Liver (tissue), 9 donors: ENCODE data around the gene CCDC32. TPM values are rescaled to one million over a fixed set of nuclear protein-coding genes. Genes with fewer than 3 reads are reported as not detected.

Experiments
- DNase-seq: peaks from one replicate; pipeline ENCODE4 v3.0.0-alpha.2; 2017; ENCODE audit warnings: low spot score
- H3K27ac ChIP-seq, 2 donors: one replicate each; pipeline ENCODE4 v1.7.0; 2013; ENCODE audit warnings: inconsistent platforms in 2 of 2, low read length in 2 of 2, control low read depth in 1 of 2, low read depth in 1 of 2, mild to moderate bottlenecking in 1 of 2
- H3K27me3 ChIP-seq, 4 donors: one replicate each; pipeline versions ENCODE4 v1.6.1 to v1.7.0; 2013; ENCODE audit warnings: low read length in 3 of 4, inconsistent platforms in 1 of 4, mild to moderate bottlenecking in 1 of 4, moderate library complexity in 1 of 4; ENCODE audit not compliant: control insufficient read depth in 4 of 4, insufficient read depth in 4 of 4
- H3K36me3 ChIP-seq, 4 donors: one replicate each; pipeline versions ENCODE4 v1.6.1 to v1.7.0; 2013; ENCODE audit warnings: low read length in 3 of 4, mild to moderate bottlenecking in 3 of 4, low read depth in 1 of 4, moderate library complexity in 1 of 4; ENCODE audit not compliant: control insufficient read depth in 4 of 4, insufficient read depth in 3 of 4
- H3K4me1 ChIP-seq, 4 donors: one replicate each; pipeline versions ENCODE4 v1.6.1 to v1.7.0; 2013; ENCODE audit warnings: low read length in 3 of 4, mild to moderate bottlenecking in 3 of 4, moderate library complexity in 1 of 4; ENCODE audit not compliant: control insufficient read depth in 4 of 4, insufficient read depth in 4 of 4
- H3K4me3 ChIP-seq, 3 donors: one replicate each; pipeline versions ENCODE4 v1.6.1 to v1.7.0; 2013; ENCODE audit warnings: low read length in 3 of 3, control low read depth in 1 of 3, low read depth in 1 of 3, mild to moderate bottlenecking in 1 of 3
- H3K9ac ChIP-seq, 2 donors: one replicate each; pipeline ENCODE4 v1.7.0; 2013; ENCODE audit warnings: low read length in 2 of 2, mild to moderate bottlenecking in 2 of 2, moderate library complexity in 2 of 2, control low read depth in 1 of 2, low read depth in 1 of 2
- H3K9me3 ChIP-seq, 4 donors: one replicate each; pipeline versions ENCODE4 v1.6.1 to v1.7.0; 2013; ENCODE audit warnings: low read length in 3 of 4; ENCODE audit not compliant: control insufficient read depth in 4 of 4
- EGR1 ChIP-seq, 2 donors: IDR thresholded peaks; 2 replicates each; pipeline ENCODE4 v1.6.1; 2016 to 2018; ENCODE audit warnings: antibody characterized with exemption in 2 of 2, low read depth in 2 of 2
- FOXA2 ChIP-seq: IDR thresholded peaks from 2 replicates; pipeline ENCODE4 v1.6.1; 2016; ENCODE audit warnings: antibody characterized with exemption
- GABPA ChIP-seq, 2 donors: IDR thresholded peaks in 1 of 2; conservative IDR thresholded peaks in 1 of 2; 2 replicates each; pipeline ENCODE4 v1.6.1; 2016; ENCODE audit warnings: antibody characterized with exemption in 2 of 2, mild to moderate bottlenecking in 1 of 2, moderate library complexity in 1 of 2
- HNF4A ChIP-seq, 2 donors: conservative IDR thresholded peaks; 2 replicates each; pipeline ENCODE4 v1.6.1; 2016; ENCODE audit warnings: antibody characterized with exemption in 2 of 2, mild to moderate bottlenecking in 2 of 2
- HNF4G ChIP-seq: IDR thresholded peaks from 2 replicates; pipeline ENCODE4 v1.6.1; 2016; ENCODE audit warnings: antibody characterized with exemption
- JUND ChIP-seq, 2 donors: IDR thresholded peaks; 2 replicates each; pipeline ENCODE4 v1.6.1; 2016; ENCODE audit warnings: antibody characterized with exemption in 2 of 2
- NR2F2 ChIP-seq: IDR thresholded peaks from 2 replicates; pipeline ENCODE4 v1.6.1; 2016; ENCODE audit warnings: antibody characterized with exemption
- RXRA ChIP-seq, 2 donors: IDR thresholded peaks; 2 replicates each; pipeline ENCODE4 v1.6.1; 2017 to 2018; ENCODE audit warnings: antibody characterized with exemption in 2 of 2, mild to moderate bottlenecking in 1 of 2
- SP1 ChIP-seq: IDR thresholded peaks from 2 replicates; pipeline ENCODE4 v1.6.1; 2018; ENCODE audit warnings: antibody characterized with exemption, mild to moderate bottlenecking
- TAF1 ChIP-seq: conservative IDR thresholded peaks from 2 replicates; pipeline ENCODE4 v1.6.1; 2016; ENCODE audit warnings: antibody characterized with exemption, mild to moderate bottlenecking
- YY1 ChIP-seq: IDR thresholded peaks from 2 replicates; pipeline ENCODE4 v1.6.1; 2016; ENCODE audit warnings: antibody characterized with exemption, mild to moderate bottlenecking
- WGBS: extraction: QIAGEN DNeasy Blood & Tissue Kit; methylation state at CpG from one replicate; pipeline ENCODE4 v1.1.7; 2013; 5-methylcytosine and 5-hydroxymethylcytosine counted together
- polyA plus RNA-seq, 2 donors: library from polyadenylated mRNA; stranded (reverse) in 1 of 2; unstranded in 1 of 2; fragments of 200-250 nt in 1 of 2; fragments of >200 nt in 1 of 2; fragmentation: Nextera tagmentation in 1 of 2; extraction: Ambion mirVana in 1 of 2; gene quantifications; one replicate each; pipeline versions ENCODE4 v1.2.1 to v1.2.3, GENCODE V29; 2013 to 2015
- total RNA-seq, 2 donors: library from RNA; depleted of rRNA; stranded (reverse); fragments of >200 nt; gene quantifications; one replicate each; pipeline ENCODE4 v1.2.3, GENCODE V29; 2014
- TF ChIP-seq, protein P1 (sequence below): IDR thresholded peaks from 2 replicates; pipeline ENCODE4 v1.6.1; 2016; ENCODE audit warnings: antibody characterized with exemption
- TF ChIP-seq, protein P2 (sequence below): fragments of 150-350 bp; IDR thresholded peaks from 2 replicates; pipeline ENCODE4 v1.5.1; 2017; ENCODE audit warnings: improper control_type of control experiment, low read depth, low read length; ENCODE audit not compliant: missing input control
- TF ChIP-seq, protein P3 (sequence below): IDR thresholded peaks from 2 replicates; pipeline ENCODE4 v1.6.1; 2016; ENCODE audit warnings: antibody characterized with exemption, mild to moderate bottlenecking
- TF ChIP-seq, protein P4 (sequence below): IDR thresholded peaks from 2 replicates; pipeline ENCODE4 v1.6.1; 2016; ENCODE audit warnings: antibody characterized with exemption
- TF ChIP-seq, protein P5 (sequence below): IDR thresholded peaks from 2 replicates; pipeline ENCODE4 v1.6.1; 2016; ENCODE audit warnings: antibody characterized with exemption
- donor health status: healthy.
- donor health status: healthy.
- donor health status: healthy.
- donor health status: healthy.
- donor health status: healthy.

Gene CCDC32
- total and polyA plus RNA-seq, 4 donors = 7.9 to 13.5 (median 8.9) TPM

DNA sequence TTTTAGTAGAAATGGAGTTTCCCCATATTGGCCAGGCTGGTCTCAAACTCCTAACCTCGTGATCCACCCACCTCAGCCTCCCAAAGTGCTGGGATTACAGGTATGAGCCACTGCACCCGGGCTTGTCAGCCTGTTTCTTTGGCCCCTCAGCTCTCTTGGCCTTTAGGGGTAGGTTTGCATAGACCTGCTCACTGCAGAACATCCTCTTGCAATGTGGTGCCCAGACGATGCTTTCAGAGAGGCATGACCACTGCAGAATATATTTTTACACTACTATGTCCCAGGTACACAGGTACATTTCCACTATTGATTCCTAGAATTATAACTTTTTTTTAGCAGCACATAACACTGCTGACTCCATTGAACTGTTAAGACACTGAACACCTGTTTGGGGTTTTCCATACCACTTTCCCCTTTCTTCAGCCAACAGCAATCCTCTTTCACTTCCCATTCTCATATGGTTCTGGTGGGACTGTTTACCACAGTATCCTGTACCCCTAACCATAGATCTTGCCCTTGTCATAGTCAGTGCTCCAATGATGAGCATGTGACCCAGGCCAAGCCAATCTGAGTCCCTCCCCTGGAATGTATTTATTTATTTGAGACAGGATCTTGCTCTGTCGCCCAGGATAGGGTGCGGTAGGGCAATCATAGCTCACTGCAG, 21.1 kb downstream of the CCDC32 start:
- H3K36me3 ChIP-seq = peaks cover 0 to 7% (median under 1%) of the 10 kb centered on the region in 4 donors
- TF ChIP-seq, protein P1, sequence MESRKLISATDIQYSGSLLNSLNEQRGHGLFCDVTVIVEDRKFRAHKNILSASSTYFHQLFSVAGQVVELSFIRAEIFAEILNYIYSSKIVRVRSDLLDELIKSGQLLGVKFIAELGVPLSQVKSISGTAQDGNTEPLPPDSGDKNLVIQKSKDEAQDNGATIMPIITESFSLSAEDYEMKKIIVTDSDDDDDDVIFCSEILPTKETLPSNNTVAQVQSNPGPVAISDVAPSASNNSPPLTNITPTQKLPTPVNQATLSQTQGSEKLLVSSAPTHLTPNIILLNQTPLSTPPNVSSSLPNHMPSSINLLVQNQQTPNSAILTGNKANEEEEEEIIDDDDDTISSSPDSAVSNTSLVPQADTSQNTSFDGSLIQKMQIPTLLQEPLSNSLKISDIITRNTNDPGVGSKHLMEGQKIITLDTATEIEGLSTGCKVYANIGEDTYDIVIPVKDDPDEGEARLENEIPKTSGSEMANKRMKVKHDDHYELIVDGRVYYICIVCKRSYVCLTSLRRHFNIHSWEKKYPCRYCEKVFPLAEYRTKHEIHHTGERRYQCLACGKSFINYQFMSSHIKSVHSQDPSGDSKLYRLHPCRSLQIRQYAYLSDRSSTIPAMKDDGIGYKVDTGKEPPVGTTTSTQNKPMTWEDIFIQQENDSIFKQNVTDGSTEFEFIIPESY = no peak
- TF ChIP-seq EGR1 (IDR thresholded peaks at IDR 0.05; ENCODE audit: low read depth in 2 of 2) (no peak), YY1 (no peak), GABPA (IDR thresholded peaks at IDR 0.05 in 1 of 2, conservative IDR thresholded peaks at IDR 0.05 in 1 of 2) (no peak), HNF4G (no peak), JUND (IDR thresholded peaks at IDR 0.05) (no peak), HNF4A (conservative IDR thresholded peaks at IDR 0.05) (no peak), RXRA (IDR thresholded peaks at IDR 0.05) (no peak), SP1 (no peak), FOXA2 (no peak), NR2F2 (no peak)
- TF ChIP-seq, protein P2, sequence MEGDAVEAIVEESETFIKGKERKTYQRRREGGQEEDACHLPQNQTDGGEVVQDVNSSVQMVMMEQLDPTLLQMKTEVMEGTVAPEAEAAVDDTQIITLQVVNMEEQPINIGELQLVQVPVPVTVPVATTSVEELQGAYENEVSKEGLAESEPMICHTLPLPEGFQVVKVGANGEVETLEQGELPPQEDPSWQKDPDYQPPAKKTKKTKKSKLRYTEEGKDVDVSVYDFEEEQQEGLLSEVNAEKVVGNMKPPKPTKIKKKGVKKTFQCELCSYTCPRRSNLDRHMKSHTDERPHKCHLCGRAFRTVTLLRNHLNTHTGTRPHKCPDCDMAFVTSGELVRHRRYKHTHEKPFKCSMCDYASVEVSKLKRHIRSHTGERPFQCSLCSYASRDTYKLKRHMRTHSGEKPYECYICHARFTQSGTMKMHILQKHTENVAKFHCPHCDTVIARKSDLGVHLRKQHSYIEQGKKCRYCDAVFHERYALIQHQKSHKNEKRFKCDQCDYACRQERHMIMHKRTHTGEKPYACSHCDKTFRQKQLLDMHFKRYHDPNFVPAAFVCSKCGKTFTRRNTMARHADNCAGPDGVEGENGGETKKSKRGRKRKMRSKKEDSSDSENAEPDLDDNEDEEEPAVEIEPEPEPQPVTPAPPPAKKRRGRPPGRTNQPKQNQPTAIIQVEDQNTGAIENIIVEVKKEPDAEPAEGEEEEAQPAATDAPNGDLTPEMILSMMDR = no peak
- TF ChIP-seq, protein P3, sequence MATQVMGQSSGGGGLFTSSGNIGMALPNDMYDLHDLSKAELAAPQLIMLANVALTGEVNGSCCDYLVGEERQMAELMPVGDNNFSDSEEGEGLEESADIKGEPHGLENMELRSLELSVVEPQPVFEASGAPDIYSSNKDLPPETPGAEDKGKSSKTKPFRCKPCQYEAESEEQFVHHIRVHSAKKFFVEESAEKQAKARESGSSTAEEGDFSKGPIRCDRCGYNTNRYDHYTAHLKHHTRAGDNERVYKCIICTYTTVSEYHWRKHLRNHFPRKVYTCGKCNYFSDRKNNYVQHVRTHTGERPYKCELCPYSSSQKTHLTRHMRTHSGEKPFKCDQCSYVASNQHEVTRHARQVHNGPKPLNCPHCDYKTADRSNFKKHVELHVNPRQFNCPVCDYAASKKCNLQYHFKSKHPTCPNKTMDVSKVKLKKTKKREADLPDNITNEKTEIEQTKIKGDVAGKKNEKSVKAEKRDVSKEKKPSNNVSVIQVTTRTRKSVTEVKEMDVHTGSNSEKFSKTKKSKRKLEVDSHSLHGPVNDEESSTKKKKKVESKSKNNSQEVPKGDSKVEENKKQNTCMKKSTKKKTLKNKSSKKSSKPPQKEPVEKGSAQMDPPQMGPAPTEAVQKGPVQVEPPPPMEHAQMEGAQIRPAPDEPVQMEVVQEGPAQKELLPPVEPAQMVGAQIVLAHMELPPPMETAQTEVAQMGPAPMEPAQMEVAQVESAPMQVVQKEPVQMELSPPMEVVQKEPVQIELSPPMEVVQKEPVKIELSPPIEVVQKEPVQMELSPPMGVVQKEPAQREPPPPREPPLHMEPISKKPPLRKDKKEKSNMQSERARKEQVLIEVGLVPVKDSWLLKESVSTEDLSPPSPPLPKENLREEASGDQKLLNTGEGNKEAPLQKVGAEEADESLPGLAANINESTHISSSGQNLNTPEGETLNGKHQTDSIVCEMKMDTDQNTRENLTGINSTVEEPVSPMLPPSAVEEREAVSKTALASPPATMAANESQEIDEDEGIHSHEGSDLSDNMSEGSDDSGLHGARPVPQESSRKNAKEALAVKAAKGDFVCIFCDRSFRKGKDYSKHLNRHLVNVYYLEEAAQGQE = no peak
- TF ChIP-seq, protein P4, sequence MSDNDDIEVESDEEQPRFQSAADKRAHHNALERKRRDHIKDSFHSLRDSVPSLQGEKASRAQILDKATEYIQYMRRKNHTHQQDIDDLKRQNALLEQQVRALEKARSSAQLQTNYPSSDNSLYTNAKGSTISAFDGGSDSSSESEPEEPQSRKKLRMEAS = no peak
- TF ChIP-seq, protein P5, sequence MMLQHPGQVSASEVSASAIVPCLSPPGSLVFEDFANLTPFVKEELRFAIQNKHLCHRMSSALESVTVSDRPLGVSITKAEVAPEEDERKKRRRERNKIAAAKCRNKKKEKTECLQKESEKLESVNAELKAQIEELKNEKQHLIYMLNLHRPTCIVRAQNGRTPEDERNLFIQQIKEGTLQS = no peak
- H3K27me3 ChIP-seq = no peaks in the 10 kb centered on the region
- no peak for DNase-seq
- no peak overlapping the region for H3K4me3 ChIP-seq
- no peak overlapping the region for H3K9ac ChIP-seq
- no peak overlapping the region for H3K27ac ChIP-seq
- no peaks in the 10 kb centered on the region for H3K9me3 ChIP-seq
- 93% methylated on average over 5 of the region's 5 CpGs for WGBS
- H3K4me1 ChIP-seq = no peaks in the 10 kb centered on the region

DNA sequence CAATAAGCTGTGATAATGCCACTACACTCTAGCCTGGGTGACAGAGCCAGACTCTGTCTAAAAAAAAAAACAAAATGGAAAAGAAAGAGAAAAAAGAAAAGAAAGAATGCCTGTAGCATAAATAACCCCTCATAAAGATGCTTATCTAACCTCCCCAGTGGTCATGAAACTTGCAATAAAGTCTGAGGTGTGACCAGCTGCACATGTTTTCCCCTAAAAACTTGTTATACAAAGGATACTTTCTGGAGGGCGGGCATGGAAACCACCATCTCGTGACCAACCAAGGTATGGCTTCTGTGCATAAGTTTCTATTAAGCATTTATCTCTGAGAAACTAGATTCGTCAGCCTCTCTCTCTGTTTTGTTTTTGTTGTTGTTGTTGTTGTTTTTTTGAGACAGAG, 21.8 kb downstream of the CCDC32 start:
- Histone ChIP-seq H3K4me1 (no peaks in the 10 kb centered on the region), H3K9ac (no peak overlapping the region), H3K36me3 (peaks cover 0 to 7% (median under 1%) of the 10 kb centered on the region in 4 donors), H3K27me3 (no peaks in the 10 kb centered on the region), H3K9me3 (no peaks in the 10 kb centered on the region), H3K27ac (no peak overlapping the region), H3K4me3 (no peak overlapping the region)
- no peak for DNase-seq
- 88% methylated on average over 3 of the region's 3 CpGs for WGBS
- TF ChIP-seq, protein P4 = no peak
- TF ChIP-seq HNF4A (conservative IDR thresholded peaks at IDR 0.05) (no peak), NR2F2 (no peak), TAF1 (no peak), JUND (IDR thresholded peaks at IDR 0.05) (no peak), HNF4G (no peak)
- TF ChIP-seq, protein P2 = no peak
- TF ChIP-seq, protein P3 = no peak
- TF ChIP-seq, protein P5 = no peak
